Measurements from ENCODE around the gene COL23A1. TPM values are rescaled to one million over a fixed set of nuclear protein-coding genes. Genes with fewer than 3 reads are reported as not detected.

COL23A1 gene
- polyA plus RNA-seq, 3 donors, result 0.11 to 0.21 TPM; not detected in 1

DNA sequence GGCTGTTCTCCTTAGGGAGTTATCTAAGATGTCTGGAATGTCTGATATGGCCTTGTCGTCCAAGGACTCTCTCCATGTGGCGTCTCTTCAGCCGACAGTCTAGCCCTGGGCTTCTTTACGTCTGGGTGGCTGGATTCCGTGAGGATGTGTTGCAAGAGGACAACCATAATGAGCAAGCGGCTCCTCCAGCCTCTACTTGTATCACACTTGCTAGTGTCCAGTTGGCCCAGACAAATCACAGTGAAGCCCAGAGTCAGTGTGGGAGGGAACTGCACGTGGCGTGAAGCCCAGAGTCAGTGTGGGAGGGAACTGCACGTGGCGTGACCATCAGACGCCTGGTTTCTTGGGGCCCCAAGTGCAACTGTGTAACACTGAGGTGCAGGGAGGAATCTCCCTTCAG is 61.1 kb downstream of the COL23A1 start:
- Mint-ChIP-seq H3K4me3 (no peak overlapping the region), H3K27me3 (ENCODE audit: low read depth in 3 of 3) (peaks cover 0 to 5% (median 2%) of the 10 kb centered on the region in 3 donors), H3K9me3 (peaks cover 0 to 3% (median 0%) of the 10 kb centered on the region in 7 donors), H3K36me3 (no peaks in the 10 kb centered on the region), H3K27ac (no peak overlapping the region), H3K4me1 (peaks cover 39% of the 10 kb centered on the region)
- Histone ChIP-seq H3K4me2 (replicated peaks; ENCODE audit: extremely low read depth, low read length, poor library complexity, severe bottlenecking) (no peak overlapping the region), H3K36me3 (replicated peaks in 1 of 2; ENCODE audit: control insufficient read depth in 1 of 2, insufficient read depth in 2 of 2, low read length in 2 of 2) (no peaks in the 10 kb centered on the region), H3K27me3 (ENCODE audit: control insufficient read depth in 2 of 2, insufficient read depth in 2 of 2, low read length in 2 of 2) (no peaks in the 10 kb centered on the region), H3K79me2 (ENCODE audit: insufficient read depth, low read length) (peaks cover 8% of the 10 kb centered on the region), H3K9me3 (replicated peaks in 1 of 2; ENCODE audit: control insufficient read depth in 1 of 2, insufficient read depth in 1 of 2, low read length in 2 of 2) (no peaks in the 10 kb centered on the region), H3K4me1 (ENCODE audit: control insufficient read depth in 1 of 2, insufficient read depth in 2 of 2, low read length in 2 of 2) (peaks cover 23 to 30% of the 10 kb centered on the region in 2 donors), H2AFZ (ENCODE audit: insufficient read depth, low read depth, low read length, poor library complexity, severe bottlenecking) (peak overlapping the region; percentile 35), H3K4me3 (replicated peaks in 1 of 3; ENCODE audit: low read depth in 2 of 3, low read length in 3 of 3) (no peak overlapping the region), H3K9ac (ENCODE audit: insufficient read depth, low read length, poor library complexity, severe bottlenecking) (no peak overlapping the region), H4K20me1 (ENCODE audit: insufficient read depth, low read length) (no peaks in the 10 kb centered on the region), H3K27ac (ENCODE audit: low read depth in 1 of 2, low read length in 2 of 2) (no peak overlapping the region)
- TF ChIP-seq CTCF (IDR thresholded peaks at IDR 0.05), result no peak
- intact Hi-C loops (cut with micrococcal nuclease), result no loop called here
- DNase-seq, result peak in 1 of 3 donors; percentile 40
- WGBS (ENCODE audit: insufficient coverage), result 64% methylated on average over 8 of the region's 11 CpGs

- no peak for DNase-seq
- no peak overlapping the region for H3K27ac Mint-ChIP-seq
- Histone ChIP-seq H3K9ac (ENCODE audit: insufficient read depth, low read length, poor library complexity, severe bottlenecking) (no peak overlapping the region), H3K4me2 (replicated peaks; ENCODE audit: extremely low read depth, low read length, poor library complexity, severe bottlenecking) (no peak overlapping the region), H3K27me3 (ENCODE audit: control insufficient read depth in 2 of 2, insufficient read depth in 2 of 2, low read length in 2 of 2) (no peaks in the 10 kb centered on the region), H3K27ac (ENCODE audit: low read depth in 1 of 2, low read length in 2 of 2) (no peak overlapping the region), H4K20me1 (ENCODE audit: insufficient read depth, low read length) (no peaks in the 10 kb centered on the region), H3K79me2 (ENCODE audit: insufficient read depth, low read length) (peaks cover 3% of the 10 kb centered on the region), H3K36me3 (replicated peaks in 1 of 2; ENCODE audit: control insufficient read depth in 1 of 2, insufficient read depth in 2 of 2, low read length in 2 of 2) (no peaks in the 10 kb centered on the region), H3K4me1 (ENCODE audit: control insufficient read depth in 1 of 2, insufficient read depth in 2 of 2, low read length in 2 of 2) (peaks cover 9 to 16% of the 10 kb centered on the region in 2 donors), H3K9me3 (replicated peaks in 1 of 2; ENCODE audit: control insufficient read depth in 1 of 2, insufficient read depth in 1 of 2, low read length in 2 of 2) (no peaks in the 10 kb centered on the region), H3K4me3 (replicated peaks in 1 of 3; ENCODE audit: low read depth in 2 of 3, low read length in 3 of 3) (no peak overlapping the region), H2AFZ (ENCODE audit: insufficient read depth, low read depth, low read length, poor library complexity, severe bottlenecking) (no peak overlapping the region)
- peaks cover 0 to 5% (median 2%) of the 10 kb centered on the region in 3 donors for H3K27me3 Mint-ChIP-seq (ENCODE audit: low read depth in 3 of 3)
- peaks cover 0 to 3% (median 0%) of the 10 kb centered on the region in 7 donors for H3K9me3 Mint-ChIP-seq
- TF ChIP-seq CTCF (IDR thresholded peaks at IDR 0.05), result no peak
- H3K4me1 Mint-ChIP-seq, result peaks cover 26% of the 10 kb centered on the region
- intact Hi-C loops (cut with micrococcal nuclease), result no loop called here
- whole genome bisulfite sequencing (ENCODE audit: insufficient coverage), result 86% methylated on average over 17 of the region's 18 CpGs
- H3K36me3 Mint-ChIP-seq, result no peaks in the 10 kb centered on the region
- no peak overlapping the region for H3K4me3 Mint-ChIP-seq
Measured at GRCh38 chr5:178527458-178528307, 62.5 kb downstream of the COL23A1 start.
